ENCODE data around the gene XCL2. TPM values are rescaled to one million over a fixed set of nuclear protein-coding genes. Genes with fewer than 3 reads are reported as not detected.

The XCL2 gene
- total RNA-seq, 2 experiments from 2014 or later, result not detected

DNA sequence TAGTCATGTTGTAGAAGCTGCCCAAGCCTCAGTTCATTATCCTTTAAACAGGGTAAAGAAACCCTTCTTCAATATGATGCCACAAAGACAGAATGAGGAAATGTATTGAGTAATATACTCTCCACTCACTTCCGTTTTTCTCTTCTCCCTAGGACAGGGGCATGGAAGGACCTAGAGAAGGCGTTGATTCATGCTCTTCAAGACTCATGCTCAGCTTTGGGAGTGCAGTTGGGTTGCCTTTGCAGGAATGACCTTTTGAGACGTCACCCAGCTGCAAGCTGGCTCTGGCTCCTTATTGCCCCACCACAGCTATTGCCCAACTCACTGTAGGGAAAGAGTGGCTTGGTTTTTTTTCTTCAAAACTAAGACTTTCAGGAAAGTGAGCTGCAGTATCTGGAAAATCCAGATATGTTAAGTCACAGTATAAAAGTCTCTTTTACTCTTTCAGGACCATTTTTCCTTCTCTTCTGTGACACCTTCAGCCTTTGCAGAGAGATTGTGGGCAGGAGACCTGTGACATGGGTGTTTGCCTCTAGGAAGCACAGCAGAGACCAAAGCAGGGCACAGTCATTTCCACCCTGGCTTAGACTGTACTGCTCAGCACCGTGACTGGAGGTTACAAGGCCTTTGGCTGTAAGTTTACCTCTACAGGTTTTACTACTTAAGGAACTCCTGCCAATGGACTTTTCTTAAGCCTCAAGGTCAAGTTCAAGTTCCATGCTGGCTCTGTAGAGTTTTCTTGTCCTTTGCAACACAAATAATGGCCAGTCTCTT is 39.5 kb downstream of the XCL2 start:
- BruUV-seq (replicated peaks), result no TSS peak
- H3K9me2 ChIP-seq (ENCODE audit: insufficient read depth, low read length), result no peaks in the 10 kb centered on the region
- no peak for DNase-seq (ENCODE audit: low spot score)
- intact Hi-C loops (cut with micrococcal nuclease; ENCODE audit: unreplicated experiment), result no loop called here
- no peak overlapping the region for H3K4me3 ChIP-seq (ENCODE audit: low read depth, low read length, poor library complexity, severe bottlenecking)
- no peak overlapping the region for H3K4me2 ChIP-seq (ENCODE audit: low read length)
- H3K79me2 ChIP-seq (ENCODE audit: insufficient read depth, low read depth, low read length), result no peaks in the 10 kb centered on the region
- no peaks in the 10 kb centered on the region for H3K36me3 ChIP-seq (ENCODE audit: insufficient read depth, low read length)
- no peak for TF ChIP-seq EZH2phosphoT487 (IDR thresholded peaks at IDR 0.05; ENCODE audit: borderline replicate concordance, low read depth, low read length)
- TF ChIP-seq, protein P1, sequence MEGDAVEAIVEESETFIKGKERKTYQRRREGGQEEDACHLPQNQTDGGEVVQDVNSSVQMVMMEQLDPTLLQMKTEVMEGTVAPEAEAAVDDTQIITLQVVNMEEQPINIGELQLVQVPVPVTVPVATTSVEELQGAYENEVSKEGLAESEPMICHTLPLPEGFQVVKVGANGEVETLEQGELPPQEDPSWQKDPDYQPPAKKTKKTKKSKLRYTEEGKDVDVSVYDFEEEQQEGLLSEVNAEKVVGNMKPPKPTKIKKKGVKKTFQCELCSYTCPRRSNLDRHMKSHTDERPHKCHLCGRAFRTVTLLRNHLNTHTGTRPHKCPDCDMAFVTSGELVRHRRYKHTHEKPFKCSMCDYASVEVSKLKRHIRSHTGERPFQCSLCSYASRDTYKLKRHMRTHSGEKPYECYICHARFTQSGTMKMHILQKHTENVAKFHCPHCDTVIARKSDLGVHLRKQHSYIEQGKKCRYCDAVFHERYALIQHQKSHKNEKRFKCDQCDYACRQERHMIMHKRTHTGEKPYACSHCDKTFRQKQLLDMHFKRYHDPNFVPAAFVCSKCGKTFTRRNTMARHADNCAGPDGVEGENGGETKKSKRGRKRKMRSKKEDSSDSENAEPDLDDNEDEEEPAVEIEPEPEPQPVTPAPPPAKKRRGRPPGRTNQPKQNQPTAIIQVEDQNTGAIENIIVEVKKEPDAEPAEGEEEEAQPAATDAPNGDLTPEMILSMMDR (conservative IDR thresholded peaks at IDR 0.05; ENCODE audit: low read length), result no peak
- H2AFZ ChIP-seq (ENCODE audit: low read length), result no peak overlapping the region
- CTCF ChIA-PET (ENCODE audit: unreplicated experiment), result no interaction called here
- H3K4me1 ChIP-seq (ENCODE audit: insufficient read depth, low read length, poor library complexity, severe bottlenecking), result no peaks in the 10 kb centered on the region
- no peaks in the 10 kb centered on the region for H4K20me1 ChIP-seq (ENCODE audit: insufficient read depth, low read length)
- POLR2A ChIA-PET, result no interaction called here
- no peaks in the 10 kb centered on the region for H3K9me3 ChIP-seq (ENCODE audit: low read length)
- no peak overlapping the region for H3K27ac ChIP-seq (ENCODE audit: low read depth, low read length, poor library complexity, severe bottlenecking)

DNA sequence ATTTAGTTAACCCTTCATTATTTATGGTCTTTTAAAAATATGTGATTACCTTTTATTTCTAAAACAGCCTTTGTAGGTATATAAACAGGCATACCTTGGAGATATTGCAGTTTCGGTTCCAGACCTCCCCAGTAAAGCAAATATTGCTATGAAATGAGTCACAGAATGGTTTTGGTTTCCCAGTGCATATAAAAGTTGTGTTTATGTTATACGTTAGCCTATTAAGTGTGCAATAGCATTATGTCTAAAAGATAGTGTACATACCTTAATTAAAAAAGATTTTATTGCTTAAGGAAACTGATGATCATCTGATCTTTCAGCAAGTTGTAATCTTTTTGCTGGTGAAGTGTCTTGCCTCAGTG is 44.1 kb downstream of the XCL2 start:
- Histone ChIP-seq H3K4me3 (ENCODE audit: low read depth, low read length, poor library complexity, severe bottlenecking) (no peak overlapping the region), H4K20me1 (ENCODE audit: insufficient read depth, low read length) (no peaks in the 10 kb centered on the region), H3K4me1 (ENCODE audit: insufficient read depth, low read length, poor library complexity, severe bottlenecking) (no peaks in the 10 kb centered on the region), H3K79me2 (ENCODE audit: insufficient read depth, low read depth, low read length) (no peaks in the 10 kb centered on the region), H2AFZ (ENCODE audit: low read length) (no peak overlapping the region), H3K9me2 (ENCODE audit: insufficient read depth, low read length) (no peaks in the 10 kb centered on the region), H3K36me3 (ENCODE audit: insufficient read depth, low read length) (no peaks in the 10 kb centered on the region), H3K9me3 (ENCODE audit: low read length) (no peaks in the 10 kb centered on the region), H3K27ac (ENCODE audit: low read depth, low read length, poor library complexity, severe bottlenecking) (no peak overlapping the region), H3K4me2 (ENCODE audit: low read length) (no peak overlapping the region)
- CTCF ChIA-PET (ENCODE audit: unreplicated experiment), result no interaction called here
- no TSS peak for BruUV-seq (replicated peaks)
- DNase-seq (ENCODE audit: low spot score), result no peak
- POLR2A ChIA-PET, result no interaction called here
- intact Hi-C loops (cut with micrococcal nuclease; ENCODE audit: unreplicated experiment), result no loop called here
- TF ChIP-seq EZH2phosphoT487 (IDR thresholded peaks at IDR 0.05; ENCODE audit: borderline replicate concordance, low read depth, low read length), result no peak
- TF ChIP-seq, protein P1 (conservative IDR thresholded peaks at IDR 0.05; ENCODE audit: low read length), result no peak

DNA sequence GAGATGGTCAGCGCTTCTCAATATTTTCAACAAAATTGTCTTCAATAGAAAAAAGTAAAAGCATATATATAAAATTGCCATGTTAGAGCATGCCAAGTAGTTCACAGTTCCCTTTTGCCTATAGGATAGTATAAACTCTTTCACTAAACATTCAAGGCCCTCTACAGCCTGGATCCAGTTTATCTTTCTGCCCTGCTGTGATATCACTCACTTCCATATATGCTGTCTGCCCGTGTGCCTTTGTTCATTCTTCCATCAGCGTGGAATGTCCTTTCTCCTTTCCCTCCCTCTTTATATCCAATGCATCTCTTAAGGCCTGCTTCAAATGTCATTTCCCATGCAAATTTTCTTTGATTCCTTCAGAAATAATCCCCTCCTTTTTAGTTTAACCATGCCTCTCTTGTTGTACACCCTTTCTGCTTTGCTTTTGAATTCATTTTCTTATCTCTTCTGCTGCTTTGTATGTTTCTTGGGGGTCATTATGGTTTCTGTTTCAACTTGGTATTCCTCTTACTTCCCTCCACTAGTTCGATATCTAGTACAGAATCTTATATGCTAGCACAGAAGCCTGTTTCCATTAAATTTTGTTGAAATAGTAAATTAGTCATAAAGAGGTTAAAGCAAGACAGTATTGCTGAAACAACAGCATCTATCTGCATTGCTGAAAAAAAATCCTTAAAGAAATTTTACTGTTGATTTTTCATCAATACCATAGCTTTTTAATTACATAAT is 44.7 kb downstream of the XCL2 start:
- DNase-seq (ENCODE audit: low spot score), result no peak
- Histone ChIP-seq H2AFZ (ENCODE audit: low read length) (no peak overlapping the region), H3K36me3 (ENCODE audit: insufficient read depth, low read length) (no peaks in the 10 kb centered on the region), H3K79me2 (ENCODE audit: insufficient read depth, low read depth, low read length) (no peaks in the 10 kb centered on the region), H3K27ac (ENCODE audit: low read depth, low read length, poor library complexity, severe bottlenecking) (no peak overlapping the region), H4K20me1 (ENCODE audit: insufficient read depth, low read length) (no peaks in the 10 kb centered on the region), H3K4me2 (ENCODE audit: low read length) (no peak overlapping the region), H3K4me3 (ENCODE audit: low read depth, low read length, poor library complexity, severe bottlenecking) (no peak overlapping the region), H3K4me1 (ENCODE audit: insufficient read depth, low read length, poor library complexity, severe bottlenecking) (no peaks in the 10 kb centered on the region), H3K9me3 (ENCODE audit: low read length) (no peaks in the 10 kb centered on the region), H3K9me2 (ENCODE audit: insufficient read depth, low read length) (no peaks in the 10 kb centered on the region)
- intact Hi-C loops (cut with micrococcal nuclease; ENCODE audit: unreplicated experiment), result no loop called here
- CTCF ChIA-PET (ENCODE audit: unreplicated experiment), result no interaction called here
- no peak for TF ChIP-seq EZH2phosphoT487 (IDR thresholded peaks at IDR 0.05; ENCODE audit: borderline replicate concordance, low read depth, low read length)
- TF ChIP-seq, protein P1 (conservative IDR thresholded peaks at IDR 0.05; ENCODE audit: low read length), result no peak
- BruUV-seq (replicated peaks), result no TSS peak
- POLR2A ChIA-PET, result no interaction called here

Measured in OCI-LY7 (cell line).